Suppressor macrophage treated with lipopolysaccharide for 4 hours (primary cell): ENCODE data around the gene DNMT3A.

ENCODE experiments used
- DNase-seq: peaks from one replicate; pipeline ENCODE4 v3.0.0-alpha.2; 2020

DNMT3A gene

GRCh38 chr2:25303633-25304236 is 38.0 kb downstream of the DNMT3A start:
- DNase-seq, result no peak

- peak; percentile 65 for DNase-seq
Measured at GRCh38 chr2:25302758-25303375, 38.9 kb downstream of the DNMT3A start.

GRCh38 chr2:25301453-25302352 is 40.0 kb downstream of the DNMT3A start:
- peak; percentile 92 for DNase-seq

GRCh38 chr2:25300001-25300400 is 41.7 kb downstream of the DNMT3A start:
- no peak for DNase-seq

- DNase-seq, result no peak
Measured at GRCh38 chr2:25298776-25299431, 42.8 kb downstream of the DNMT3A start.

GRCh38 chr2:25297738-25298137 is 44.0 kb downstream of the DNMT3A start:
- no peak for DNase-seq

GRCh38 chr2:25295621-25296020 is 46.1 kb downstream of the DNMT3A start:
- DNase-seq, result no peak

- peak; percentile 61 for DNase-seq
Measured at GRCh38 chr2:25294573-25295462, 46.9 kb downstream of the DNMT3A start.

- DNase-seq, result no peak
Measured at GRCh38 chr2:25293958-25294562, 47.7 kb downstream of the DNMT3A start.

- DNase-seq, result no peak
Measured at GRCh38 chr2:25293145-25293544, 48.6 kb downstream of the DNMT3A start.

GRCh38 chr2:25292408-25292807 is 49.3 kb downstream of the DNMT3A start:
- DNase-seq, result no peak

GRCh38 chr2:25290811-25291495 is 50.8 kb downstream of the DNMT3A start:
- no peak for DNase-seq

GRCh38 chr2:25286723-25287483 is 54.8 kb downstream of the DNMT3A start:
- no peak for DNase-seq

- peak; percentile 53 for DNase-seq
Measured at GRCh38 chr2:25286025-25286400, 55.7 kb downstream of the DNMT3A start.

GRCh38 chr2:25285265-25286024 is 56.3 kb downstream of the DNMT3A start:
- no peak for DNase-seq

GRCh38 chr2:25284756-25285155 is 57.0 kb downstream of the DNMT3A start:
- DNase-seq, result no peak

GRCh38 chr2:25283921-25284320 is 57.8 kb downstream of the DNMT3A start:
- DNase-seq, result no peak

- DNase-seq, result no peak
Measured at GRCh38 chr2:25281941-25282340, 59.8 kb downstream of the DNMT3A start.

- no peak for DNase-seq
Measured at GRCh38 chr2:25281522-25281921, 60.2 kb downstream of the DNMT3A start.
